K562 (cell line): Measurements from ENCODE around the gene NET1. TPM values are rescaled to one million over a fixed set of nuclear protein-coding genes. Genes with fewer than 3 reads are reported as not detected.

Experiments used
- ATAC-seq: fragments of 200-7000 bp; cut with Tn5 transposase; 3 replicates; pipeline ENCODE4 v1.9.1; 2020; ENCODE audit warnings: moderate library complexity
- BruUV-seq: library from RNA; stranded (reverse); fragments of 400-500 nt; replicated peaks from 2 replicates; lab custom pipeline; 2021; lab: Mats Ljungman, UMichigan
- CTCF ChIA-PET: fragments of 300-600 bp; formaldehyde crosslinking; extraction: SDS; loops from one replicate; lab custom pipeline; 2021; ENCODE audit warnings: low intra/inter-chr PET ratio; lab: Yijun Ruan, JAX
- POLR2A ChIA-PET: fragments of 300-600, 350-650 bp; sonication (Branson Sonifier 250); formaldehyde crosslinking; extraction: SDS; loops from one replicate; lab custom pipeline; 2021; ENCODE audit warnings: antibody characterized with exemption, inconsistent platforms; lab: Yijun Ruan, JAX
- DNase-seq, 4 experiments: peaks; one replicate each; pipeline versions ENCODE4 v3.0.0 to v3.0.0-alpha.2; 2011 to 2018; ENCODE audit warnings: low spot score in 3 of 4, mixed read lengths in 3 of 4; ENCODE audit errors: extremely low read depth in 1 of 4
- FAIRE-seq: peaks from 2 replicates; lab custom pipeline; 2011; peaks lifted over from hg19 to GRCh38; lab: Jason Lieb, UNC
- H2AFZ ChIP-seq: 2 replicates; pipeline ENCODE4 v1.6.0; 2011; ENCODE audit warnings: low read depth, low read length, control low read depth, inconsistent platforms
- H3K27ac ChIP-seq: fragments of 200-600 bp; 3 replicates; pipeline ENCODE4 v1.8.0; 2011; ENCODE audit warnings: low read depth, mild to moderate bottlenecking, control low read depth, inconsistent platforms, low read length, moderate library complexity, mixed read lengths; ENCODE audit errors: extremely low read depth
- H3K27me3 ChIP-seq, 2 experiments: fragments of 300-600 bp in 1 of 2; 2 replicates in 1 of 2; 3 replicates in 1 of 2; pipeline versions ENCODE4 v1.6.0 to v1.8.0; 2011; ENCODE audit warnings: inconsistent platforms in 2 of 2, low read length in 2 of 2, mild to moderate bottlenecking in 1 of 2, mixed read lengths in 1 of 2, moderate library complexity in 1 of 2; ENCODE audit not compliant: control insufficient read depth in 2 of 2, insufficient read depth in 2 of 2
- H3K36me3 ChIP-seq: fragments of 300-600 bp; 3 replicates; pipeline ENCODE4 v1.8.0; 2011; ENCODE audit warnings: mild to moderate bottlenecking, low read length, inconsistent platforms; ENCODE audit not compliant: control insufficient read depth, insufficient read depth
- H3K4me1 ChIP-seq, 2 experiments: fragments of 200-600 bp in 1 of 2; replicated peaks in 1 of 2; 2 replicates in 1 of 2; 3 replicates in 1 of 2; pipeline versions ENCODE4 v1.5.1 to v1.8.0; 2011; ENCODE audit warnings: inconsistent platforms in 2 of 2, low read length in 2 of 2, mild to moderate bottlenecking in 1 of 2, mixed read lengths in 1 of 2, moderate library complexity in 1 of 2; ENCODE audit not compliant: control insufficient read depth in 2 of 2, insufficient read depth in 2 of 2
- H3K4me2 ChIP-seq: 2 replicates; pipeline ENCODE4 v1.6.1; 2011; ENCODE audit warnings: low read length, control low read depth, inconsistent platforms, mixed read lengths; ENCODE audit not compliant: insufficient read depth
- H3K4me3 ChIP-seq: fragments of 200-600 bp; sonication (generic), shearing (Covaris generic); 2 replicates; pipeline ENCODE4 v1.5.1; 2016; ENCODE audit warnings: control low read depth, inconsistent platforms
- H3K79me2 ChIP-seq: fragments of 200-600 bp; 3 replicates; pipeline ENCODE4 v1.8.0; 2011; ENCODE audit warnings: low read length, inconsistent platforms; ENCODE audit not compliant: control insufficient read depth, insufficient read depth
- H3K9ac ChIP-seq, 2 experiments: 2 replicates each; pipeline versions ENCODE4 v1.6.0 to v1.6.1; 2011; ENCODE audit warnings: low read depth in 2 of 2, low read length in 2 of 2, control low read depth in 1 of 2, inconsistent platforms in 1 of 2, mild to moderate bottlenecking in 1 of 2, mixed read lengths in 1 of 2; ENCODE audit not compliant: insufficient read depth in 1 of 2
- H3K9me1 ChIP-seq: one replicate; pipeline ENCODE4 v1.6.0; 2011; ENCODE audit warnings: inconsistent platforms, mild to moderate bottlenecking, low read length, moderate library complexity; ENCODE audit not compliant: control insufficient read depth, insufficient read depth
- H3K9me3 ChIP-seq: replicated peaks from 2 replicates; pipeline ENCODE4 v1.5.1; 2011; ENCODE audit warnings: low read depth, low read length, inconsistent platforms; ENCODE audit not compliant: control insufficient read depth, insufficient read depth
- H4K20me1 ChIP-seq: replicated peaks from 2 replicates; pipeline ENCODE4 v1.6.1; 2011; ENCODE audit warnings: low read length, inconsistent platforms, mixed read lengths; ENCODE audit not compliant: control insufficient read depth, insufficient read depth
- CBFA2T2 ChIP-seq: fragments of 450-650 bp; conservative IDR thresholded peaks from 2 replicates; pipeline ENCODE4 v1.6.1; 2017; ENCODE audit warnings: mild to moderate bottlenecking
- CBFA2T3 ChIP-seq: fragments of 450-650 bp; IDR thresholded peaks from 2 replicates; pipeline ENCODE4 v1.6.1; 2017
- CBX2 ChIP-seq: fragments of 200-600 bp; sonication (generic); IDR thresholded peaks from one replicate; pipeline ENCODE4 v1.6.1; 2012; ENCODE audit warnings: mild to moderate bottlenecking, low read length, inconsistent platforms; ENCODE audit not compliant: insufficient read depth, poor library complexity, severe bottlenecking
- CHAMP1 ChIP-seq: fragments of 450-650 bp; IDR thresholded peaks from 2 replicates; pipeline ENCODE4 v1.6.1; 2016; ENCODE audit warnings: mild to moderate bottlenecking
- DNMT1 ChIP-seq: fragments of 450-650 bp; IDR thresholded peaks from 2 replicates; pipeline ENCODE4 v1.6.1; 2016; ENCODE audit warnings: antibody characterized with exemption, mild to moderate bottlenecking
- ELF2 ChIP-seq: fragments of 250-450 bp; sonication (Bioruptor Pico); IDR thresholded peaks from 2 replicates; pipeline ENCODE4 v1.5.0; 2021; ENCODE audit warnings: mild to moderate bottlenecking
- FOXK2 ChIP-seq, 2 experiments: fragments of 450-650 bp; IDR thresholded peaks in 1 of 2; conservative IDR thresholded peaks in 1 of 2; 2 replicates each; pipeline ENCODE4 v1.6.1; 2016; ENCODE audit warnings: low read depth in 2 of 2, mild to moderate bottlenecking in 1 of 2
- GTF2A2 ChIP-seq: IDR thresholded peaks from 2 replicates; pipeline ENCODE4 v1.6.1; 2016; ENCODE audit warnings: mild to moderate bottlenecking, missing genetic modification characterization, missing compliant biosample characterization
- HDAC3 ChIP-seq: fragments of 450-650 bp; IDR thresholded peaks from 2 replicates; pipeline ENCODE4 v1.6.1; 2018; ENCODE audit warnings: borderline replicate concordance, mild to moderate bottlenecking, moderate library complexity; ENCODE audit not compliant: partially characterized antibody
- HNRNPUL1 ChIP-seq: fragments of 200-400 bp; formaldehyde crosslinking; IDR thresholded peaks from 2 replicates; pipeline ENCODE4 v1.6.1; 2017; ENCODE audit warnings: low read length
- KAT7 ChIP-seq: sonication (generic); formaldehyde crosslinking; IDR thresholded peaks from 2 replicates; pipeline ENCODE4 v1.8.0; 2022; ENCODE audit warnings: missing genetic modification reagents, mild to moderate bottlenecking, borderline replicate concordance
- KLF16 ChIP-seq: IDR thresholded peaks from 2 replicates; pipeline ENCODE4 v1.6.1; 2016; ENCODE audit warnings: antibody characterized with exemption
- NCOA4 ChIP-seq: fragments of 450-650 bp; IDR thresholded peaks from 2 replicates; pipeline ENCODE4 v1.6.1; 2018; ENCODE audit warnings: mild to moderate bottlenecking; ENCODE audit not compliant: partially characterized antibody
- RBBP5 ChIP-seq: fragments of 200-600 bp; sonication (generic); IDR thresholded peaks from 2 replicates; pipeline ENCODE4 v1.6.1; 2012; ENCODE audit warnings: borderline replicate concordance, mild to moderate bottlenecking, low read length, control low read depth, inconsistent platforms; ENCODE audit not compliant: insufficient read depth, poor library complexity, severe bottlenecking
- RUNX1 ChIP-seq: sonication (generic); IDR thresholded peaks from 2 replicates; pipeline ENCODE4 v1.6.1; 2016; ENCODE audit warnings: antibody characterized with exemption, low read depth
- ZNF224 ChIP-seq: sonication (generic); formaldehyde crosslinking; IDR thresholded peaks from 2 replicates; pipeline ENCODE4 v1.8.0; 2022; ENCODE audit warnings: mild to moderate bottlenecking, missing genetic modification reagents
- ZNF79 ChIP-seq: fragments of 250-450 bp; sonication (Bioruptor Pico); IDR thresholded peaks from 2 replicates; pipeline ENCODE4 v1.4.0; 2020; ENCODE audit warnings: low read depth, mild to moderate bottlenecking, moderate library complexity
- WGBS: fragments of 100-300 bp; shearing (Covaris generic); methylation state at CpG from one replicate; pipeline ENCODE4 v1.1.6; 2016; ENCODE audit warnings: low coverage, mixed read lengths; ENCODE audit not compliant: insufficient coverage; ENCODE audit errors: missing lambda C conversion rate; 5-methylcytosine and 5-hydroxymethylcytosine counted together
- in situ Hi-C: fragments of 300-500 bp; cut with MboI; formaldehyde crosslinking; loops from 4 replicates; pipeline ENCODE4 v1.15.0; 2018; ENCODE audit warnings: inconsistent platforms, mixed read lengths
- intact Hi-C: fragments of 100-400 bp; cut with micrococcal nuclease; formaldehyde crosslinking; loops from 2 replicates; pipeline ENCODE4 v1.14.2; 2022
- polyA plus RNA-seq, 8 experiments: library from polyadenylated mRNA; depleted of rRNA in 4 of 8; stranded (reverse) in 5 of 8; unstranded in 3 of 8; fragments of >200 nt; fragmentation: Nextera tagmentation in 2 of 8; fragmentation: Illumina TruSeq in 1 of 8; extraction: Ambion mirVana in 2 of 8; extraction: Trizol in 1 of 8; gene quantifications; 2 replicates each; pipeline versions ENCODE4 v1.2.1 to v1.2.3, GENCODE V29; 2011 to 2014; ENCODE audit warnings: inconsistent platforms in 1 of 8, missing spikeins in 1 of 8
- total RNA-seq, 7 experiments: library from RNA; depleted of rRNA in 6 of 7; stranded (reverse); fragments of >200 nt in 6 of 7; fragmentation: Illumina TruSeq in 2 of 7; extraction: Trizol in 2 of 7; gene quantifications; 2 replicates each; pipeline versions ENCODE4 v1.2.1 to v1.2.3, GENCODE V29; 2011 to 2021; ENCODE audit warnings: low replicate concordance in 1 of 7
- TF ChIP-seq, protein P1 (sequence below): fragments of 450-650 bp; formaldehyde crosslinking; conservative IDR thresholded peaks from 2 replicates; pipeline ENCODE4 v1.4.0; 2022; ENCODE audit warnings: mild to moderate bottlenecking, missing genetic modification characterization
- TF ChIP-seq, protein P2 (sequence below): fragments of 250-450 bp; sonication (Bioruptor Pico); IDR thresholded peaks from 2 replicates; pipeline ENCODE4 v1.9.0; 2021; ENCODE audit warnings: mild to moderate bottlenecking

NET1 gene
- total and polyA plus RNA-seq, 9 of the 15 experiments (the other 6 are each of a cell fraction or from before 2014, with no cell fraction given) = 47.4 to 258 (median 106) TPM

DNA sequence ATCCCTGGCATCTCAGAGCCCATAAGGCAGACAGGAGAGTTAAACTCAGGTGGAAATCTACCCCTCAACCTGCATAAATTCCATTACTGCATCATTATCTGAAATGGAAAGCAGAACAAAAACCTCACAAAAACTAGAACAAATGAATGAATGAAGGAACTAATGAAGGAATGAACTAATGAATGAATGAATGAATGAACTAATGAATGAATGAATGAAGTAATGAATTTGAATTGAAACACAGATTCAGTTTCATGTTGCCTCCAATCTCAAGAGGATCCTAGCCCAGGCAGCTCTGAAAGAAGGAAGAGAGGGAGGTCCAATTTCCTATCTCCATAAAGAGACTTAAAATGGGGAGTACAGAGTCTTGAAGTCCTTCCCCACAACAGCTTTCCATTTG is 49.5 kb upstream of the NET1 start (continued):
- TF ChIP-seq, protein P1, sequence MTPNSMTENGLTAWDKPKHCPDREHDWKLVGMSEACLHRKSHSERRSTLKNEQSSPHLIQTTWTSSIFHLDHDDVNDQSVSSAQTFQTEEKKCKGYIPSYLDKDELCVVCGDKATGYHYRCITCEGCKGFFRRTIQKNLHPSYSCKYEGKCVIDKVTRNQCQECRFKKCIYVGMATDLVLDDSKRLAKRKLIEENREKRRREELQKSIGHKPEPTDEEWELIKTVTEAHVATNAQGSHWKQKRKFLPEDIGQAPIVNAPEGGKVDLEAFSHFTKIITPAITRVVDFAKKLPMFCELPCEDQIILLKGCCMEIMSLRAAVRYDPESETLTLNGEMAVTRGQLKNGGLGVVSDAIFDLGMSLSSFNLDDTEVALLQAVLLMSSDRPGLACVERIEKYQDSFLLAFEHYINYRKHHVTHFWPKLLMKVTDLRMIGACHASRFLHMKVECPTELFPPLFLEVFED (CRISPR knock-in tag) = no peak

GRCh38 chr10:5364374-5364773 is 48.0 kb upstream of the NET1 start:
- TF ChIP-seq CBFA2T3 (no peak), CBX2 (no peak), RUNX1 (no peak), CHAMP1 (no peak), HNRNPUL1 (no peak), GTF2A2 (tag) (no peak), CBFA2T2 (no peak), ZNF224 (CRISPR knock-in tag) (no peak), ELF2 (no peak), FOXK2 (conservative IDR thresholded peaks at IDR 0.05 in 1 of 2, IDR thresholded peaks at IDR 0.05 in 1 of 2; ENCODE audit: low read depth in 2 of 2) (no peak), HDAC3 (no peak), ZNF79 (no peak), NCOA4 (no peak), DNMT1 (no peak), RBBP5 (no peak), KLF16 (no peak), KAT7 (no peak)
- TF ChIP-seq, protein P2, sequence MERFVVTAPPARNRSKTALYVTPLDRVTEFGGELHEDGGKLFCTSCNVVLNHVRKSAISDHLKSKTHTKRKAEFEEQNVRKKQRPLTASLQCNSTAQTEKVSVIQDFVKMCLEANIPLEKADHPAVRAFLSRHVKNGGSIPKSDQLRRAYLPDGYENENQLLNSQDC (CRISPR knock-in tag) = no peak
- H3K9me3 ChIP-seq = no peaks in the 10 kb centered on the region
- H4K20me1 ChIP-seq = no peaks in the 10 kb centered on the region
- no peaks in the 10 kb centered on the region for H3K79me2 ChIP-seq
- POLR2A ChIA-PET = no interaction called here
- WGBS = 39% methylated on average over 11 of the region's 11 CpGs
- H3K27me3 ChIP-seq = peaks cover 0 to 5% of the 10 kb centered on the region in 2 experiments; a peak in 3 of 5 replicates
- CTCF ChIA-PET = no interaction called here
- H3K9ac ChIP-seq = no peak overlapping the region
- BruUV-seq = no TSS peak
- no peak overlapping the region for H3K27ac ChIP-seq
- no peaks in the 10 kb centered on the region for H3K9me1 ChIP-seq
- peaks cover 3 to 8% of the 10 kb centered on the region in 2 experiments; a peak in 4 of 5 replicates for H3K4me1 ChIP-seq
- DNase-seq (no peak), ATAC-seq (no peak), FAIRE-seq (no peak)
- no peak overlapping the region for H3K4me3 ChIP-seq
- in situ Hi-C loops (no loop called here), intact Hi-C loops (no loop called here)
- H3K4me2 ChIP-seq = no peak overlapping the region
- H2AFZ ChIP-seq = 0 out of 2 replicates have a peak overlapping the region, but pooled peaks have one; percentile 6
- H3K36me3 ChIP-seq = no peaks in the 10 kb centered on the region
